ENCODE measurements around the gene FNDC3B.

Gene FNDC3B

GRCh38 chr3:172286548-172287148, 247.3 kb downstream of the FNDC3B start:
- Histone ChIP-seq H3K36me3 (peaks cover 27% of the 10 kb centered on the region), H3K9me3 (no peaks in the 10 kb centered on the region), H3K27me3 (no peaks in the 10 kb centered on the region), H3K27ac (no peak overlapping the region), H3K4me3 (ENCODE audit: low read depth in 1 of 2, low read length in 1 of 2) (no peak overlapping the region), H3K4me1 (ENCODE audit: control insufficient read depth in 1 of 2, insufficient read depth in 1 of 2, low read depth in 1 of 2, low read length in 1 of 2) (peaks cover 6 to 7% of the 10 kb centered on the region in 2 experiments)
- TF ChIP-seq CTCF (IDR thresholded peaks at IDR 0.05): no peak

GRCh38 chr3:172287937-172288477, 248.6 kb downstream of the FNDC3B start:
- no peaks in the 10 kb centered on the region for H3K9me3 ChIP-seq
- H3K36me3 ChIP-seq: peaks cover 27% of the 10 kb centered on the region
- TF ChIP-seq CTCF (IDR thresholded peaks at IDR 0.05): no peak
- H3K4me1 ChIP-seq (ENCODE audit: control insufficient read depth in 1 of 2, insufficient read depth in 1 of 2, low read depth in 1 of 2, low read length in 1 of 2): peaks cover 6 to 7% of the 10 kb centered on the region in 2 experiments
- no peak overlapping the region for H3K4me3 ChIP-seq (ENCODE audit: low read depth in 1 of 2, low read length in 1 of 2)
- no peaks in the 10 kb centered on the region for H3K27me3 ChIP-seq
- peak overlapping the region; percentile 54 for H3K27ac ChIP-seq

GRCh38 chr3:172288651-172289050, 249.3 kb downstream of the FNDC3B start:
- H3K27ac ChIP-seq: peak overlapping the region; percentile 54
- no peak for TF ChIP-seq CTCF (IDR thresholded peaks at IDR 0.05)
- no peak overlapping the region for H3K4me3 ChIP-seq (ENCODE audit: low read depth in 1 of 2, low read length in 1 of 2)
- H3K4me1 ChIP-seq (ENCODE audit: control insufficient read depth in 1 of 2, insufficient read depth in 1 of 2, low read depth in 1 of 2, low read length in 1 of 2): peaks cover 3 to 5% of the 10 kb centered on the region in 2 experiments
- peaks cover 27% of the 10 kb centered on the region for H3K36me3 ChIP-seq
- H3K9me3 ChIP-seq: no peaks in the 10 kb centered on the region
- H3K27me3 ChIP-seq: no peaks in the 10 kb centered on the region

- H3K4me3 ChIP-seq (ENCODE audit: low read depth in 1 of 2, low read length in 1 of 2): no peak overlapping the region
- H3K36me3 ChIP-seq: peaks cover 27% of the 10 kb centered on the region
- peak overlapping the region; percentile 54 for H3K27ac ChIP-seq
- no peak for TF ChIP-seq CTCF (IDR thresholded peaks at IDR 0.05)
- no peaks in the 10 kb centered on the region for H3K27me3 ChIP-seq
- H3K4me1 ChIP-seq (ENCODE audit: control insufficient read depth in 1 of 2, insufficient read depth in 1 of 2, low read depth in 1 of 2, low read length in 1 of 2): peaks cover 3 to 7% of the 10 kb centered on the region in 2 experiments
- H3K9me3 ChIP-seq: no peaks in the 10 kb centered on the region
These were observed 250.2 kb downstream of the FNDC3B start for GRCh38 chr3:172289583-172289982.

- H3K4me3 ChIP-seq (ENCODE audit: low read depth in 1 of 2, low read length in 1 of 2): no peak overlapping the region
- H3K27me3 ChIP-seq: no peaks in the 10 kb centered on the region
- no peaks in the 10 kb centered on the region for H3K9me3 ChIP-seq
- no peak for TF ChIP-seq CTCF (IDR thresholded peaks at IDR 0.05)
- peak overlapping the region; percentile 14 for H3K27ac ChIP-seq
- H3K36me3 ChIP-seq: peaks cover 27% of the 10 kb centered on the region
- peaks cover 9 to 14% of the 10 kb centered on the region in 2 experiments for H3K4me1 ChIP-seq (ENCODE audit: control insufficient read depth in 1 of 2, insufficient read depth in 1 of 2, low read depth in 1 of 2, low read length in 1 of 2)
These were observed 251.1 kb downstream of the FNDC3B start for GRCh38 chr3:172290457-172290856.
